ENCODE measurements around the gene NRTN.
"Not testable (repeated sequence)": the region's sequence is repeated elsewhere in the genome, so short reads cannot be mapped to it uniquely, and the experiment has no call there.

The NRTN gene

DNA sequence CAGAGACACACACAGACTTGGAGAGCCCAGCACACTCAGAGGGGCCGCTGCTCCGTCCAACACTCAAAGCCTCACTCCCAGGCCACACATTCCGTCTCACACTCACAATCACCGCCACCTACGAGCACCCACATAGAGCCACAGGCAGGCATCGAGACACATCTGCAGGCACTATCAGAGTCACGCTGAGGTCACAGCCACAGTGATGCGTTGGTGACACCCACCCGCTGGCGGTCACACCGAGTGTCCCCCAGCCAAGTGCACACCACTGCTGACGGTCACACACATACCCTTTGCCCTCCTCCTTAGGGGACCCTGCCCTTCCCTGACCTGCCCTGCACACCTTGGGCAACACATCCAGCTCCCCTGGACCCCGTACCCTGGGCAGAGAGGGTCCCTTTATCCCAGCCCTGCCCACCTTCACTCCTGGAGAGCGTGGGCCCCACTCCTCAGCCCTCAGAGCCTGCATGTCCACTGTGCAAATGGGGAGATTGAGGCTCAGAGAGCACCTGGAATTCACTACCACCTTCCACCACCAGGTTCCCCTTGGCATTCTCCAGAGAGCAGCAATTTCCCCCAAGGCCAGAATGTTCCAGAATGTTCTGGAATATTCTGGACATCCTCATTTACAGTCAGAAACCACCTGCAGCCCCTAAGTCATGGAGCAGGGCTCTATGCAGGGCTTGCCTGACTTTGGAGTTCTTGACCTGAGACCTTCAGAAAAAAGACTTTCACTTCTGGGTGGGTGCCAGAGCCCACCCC, 60.0 kb downstream of the NRTN start:
- in situ Hi-C loops (cut with MboI; ENCODE audit: low sequenced_read_pairs) = no loop called here

DNA sequence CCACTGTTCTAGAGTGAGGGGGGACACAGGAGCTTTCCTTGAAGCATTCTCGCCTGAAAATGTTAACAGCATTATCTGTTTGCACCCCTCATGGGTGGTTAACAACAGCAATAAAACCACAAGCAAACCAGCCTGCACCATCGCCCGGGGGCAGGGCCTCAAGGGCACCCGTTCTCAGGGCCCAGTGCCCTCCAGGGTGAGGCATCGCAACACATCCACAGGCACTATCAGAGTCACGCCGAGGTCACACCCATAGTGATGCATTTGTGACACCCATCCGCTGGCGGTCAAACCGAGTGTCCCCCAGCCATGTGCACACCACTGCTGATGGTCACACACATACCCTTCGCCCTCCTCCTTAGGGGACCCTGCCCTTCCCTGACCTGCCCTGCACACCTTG, 60.9 kb downstream of the NRTN start:
- in situ Hi-C loops (cut with MboI; ENCODE audit: low sequenced_read_pairs) = no loop called here

DNA sequence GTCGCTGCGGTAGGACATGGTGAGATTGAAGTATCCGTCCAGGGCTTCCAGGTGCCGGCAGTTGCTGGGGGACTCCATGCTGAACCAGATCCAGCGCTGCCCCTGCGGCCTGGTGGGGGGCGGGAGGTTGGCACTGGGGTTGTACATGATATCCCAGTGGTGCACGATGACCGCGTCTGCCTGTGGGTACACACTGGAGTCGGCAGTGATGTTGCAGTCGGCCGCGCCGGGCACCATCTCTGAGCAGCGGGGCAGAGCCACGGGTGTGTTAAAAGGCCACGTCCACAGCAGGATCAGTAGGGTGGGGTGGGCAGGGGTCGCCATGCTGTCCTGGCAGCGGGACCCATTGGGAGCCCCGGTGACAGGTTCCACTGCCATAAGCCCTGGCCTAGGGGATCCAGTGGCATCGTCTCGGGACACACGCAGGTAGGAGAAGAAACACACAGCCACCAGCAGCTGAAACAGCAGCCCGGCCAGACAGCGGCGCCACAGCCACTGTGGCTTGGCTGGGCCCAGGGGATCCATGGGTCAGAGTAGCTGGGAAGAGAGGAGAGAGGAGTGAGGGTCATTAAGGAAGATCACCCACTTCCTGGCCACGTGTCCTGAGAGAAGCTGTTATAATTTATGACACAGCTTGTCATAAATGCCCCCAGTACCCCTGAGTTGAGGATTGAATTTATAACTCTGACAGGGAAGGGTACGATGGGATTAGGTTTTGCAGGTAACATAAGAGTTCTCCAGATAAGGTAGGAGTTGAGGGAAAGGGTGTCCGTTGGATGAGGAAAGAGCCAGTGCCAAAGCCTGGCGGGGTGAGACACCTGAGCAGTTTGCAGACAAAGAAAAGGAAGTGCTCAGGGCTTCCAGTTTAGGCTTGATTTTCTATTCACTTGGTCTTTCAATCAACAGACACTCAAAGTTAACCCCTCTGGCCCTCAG, 62.6 kb downstream of the NRTN start:
- in situ Hi-C loops (cut with MboI; ENCODE audit: low sequenced_read_pairs) = no loop called here

DNA sequence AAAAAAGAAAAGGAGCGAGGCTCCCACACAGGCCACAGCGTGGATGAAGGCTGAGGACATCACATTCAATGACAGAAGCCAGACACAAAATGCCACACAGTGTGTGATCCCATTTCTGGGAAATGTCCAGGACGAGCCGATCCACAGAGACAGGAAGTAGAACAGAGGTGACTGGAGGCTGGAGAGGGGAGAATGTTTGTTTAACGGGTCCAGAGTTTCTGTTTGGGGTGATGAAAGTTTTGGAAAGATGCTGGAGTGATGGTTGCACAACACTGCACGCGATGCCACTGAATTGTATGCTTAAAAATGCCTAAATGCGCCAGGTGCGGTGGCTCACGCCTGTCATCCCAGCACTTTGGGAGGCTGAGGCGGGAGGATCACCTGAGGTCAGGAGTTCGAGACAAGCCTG, 66.1 kb downstream of the NRTN start:
- in situ Hi-C loops (cut with MboI; ENCODE audit: low sequenced_read_pairs) = no loop called here

DNA sequence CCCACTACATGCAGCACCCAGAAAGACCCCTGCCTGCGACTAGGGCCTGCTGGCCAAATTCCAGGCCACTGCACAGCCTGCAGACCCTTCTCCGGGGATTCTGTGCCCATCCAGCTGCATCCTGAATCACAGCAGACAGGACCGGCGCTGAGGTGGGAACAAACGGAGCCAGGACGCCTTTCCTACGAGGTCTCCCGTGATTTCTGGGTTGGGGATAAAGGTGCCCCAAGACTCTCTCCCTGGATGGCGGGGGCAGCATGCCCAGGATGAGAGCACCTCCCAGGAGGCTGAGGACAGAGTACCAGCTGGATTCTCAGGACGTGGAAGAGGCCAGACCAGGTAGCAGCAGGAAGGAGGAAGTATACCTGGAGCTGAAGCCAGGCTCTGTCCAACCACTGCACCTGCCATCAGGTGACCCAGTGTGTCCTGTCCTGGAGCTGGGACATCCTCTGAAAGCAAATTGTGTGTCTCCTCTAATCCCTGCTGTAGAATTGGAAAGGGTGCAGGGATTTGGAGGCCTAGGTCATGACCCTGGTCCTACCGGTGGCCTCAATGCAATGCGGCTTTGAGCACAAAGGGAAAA, 68.8 kb downstream of the NRTN start:
- in situ Hi-C loops (cut with MboI; ENCODE audit: low sequenced_read_pairs) = no loop called here

DNA sequence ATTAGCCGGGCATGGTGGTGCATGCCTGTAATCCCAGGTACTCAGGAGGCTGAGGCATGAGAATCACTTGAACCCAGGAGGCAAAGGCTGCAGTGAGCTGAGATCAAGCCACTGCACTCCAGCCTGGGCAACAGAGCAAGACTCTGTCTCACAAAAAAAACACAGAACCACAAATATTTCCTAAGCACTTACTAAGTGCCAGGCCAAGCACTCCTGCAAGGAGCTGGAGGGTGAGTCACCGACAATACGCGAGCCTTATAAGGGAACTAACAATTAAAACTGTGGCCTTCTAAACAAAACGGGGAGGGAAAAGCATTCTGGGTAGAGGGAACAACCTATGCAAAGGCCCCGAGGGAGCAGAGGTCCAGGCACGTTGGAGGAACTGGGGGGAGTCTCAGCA, 69.6 kb downstream of the NRTN start:
- in situ Hi-C loops (cut with MboI; ENCODE audit: low sequenced_read_pairs) = not testable (repeated sequence)

DNA sequence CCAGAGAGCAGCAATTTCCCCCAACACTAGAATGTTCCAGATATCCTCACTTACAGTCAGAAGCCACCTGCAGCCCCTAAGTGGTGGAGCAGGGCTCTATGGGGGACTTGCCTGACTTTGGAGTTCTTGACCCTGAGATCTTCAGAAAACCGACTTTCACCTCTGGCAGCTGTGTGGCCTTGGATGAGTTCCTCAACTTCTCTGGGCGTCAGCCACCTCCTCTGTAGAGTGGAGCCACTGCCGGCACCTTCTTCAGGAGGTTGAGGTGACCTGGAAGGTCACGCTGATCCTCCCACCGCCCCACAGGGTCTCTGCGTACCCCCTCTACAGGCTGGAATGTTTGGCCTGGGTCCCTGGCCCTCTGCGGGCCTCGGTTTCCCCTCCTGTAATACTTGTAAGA, 72.6 kb downstream of the NRTN start:
- in situ Hi-C loops (cut with MboI; ENCODE audit: low sequenced_read_pairs) = no loop called here

DNA sequence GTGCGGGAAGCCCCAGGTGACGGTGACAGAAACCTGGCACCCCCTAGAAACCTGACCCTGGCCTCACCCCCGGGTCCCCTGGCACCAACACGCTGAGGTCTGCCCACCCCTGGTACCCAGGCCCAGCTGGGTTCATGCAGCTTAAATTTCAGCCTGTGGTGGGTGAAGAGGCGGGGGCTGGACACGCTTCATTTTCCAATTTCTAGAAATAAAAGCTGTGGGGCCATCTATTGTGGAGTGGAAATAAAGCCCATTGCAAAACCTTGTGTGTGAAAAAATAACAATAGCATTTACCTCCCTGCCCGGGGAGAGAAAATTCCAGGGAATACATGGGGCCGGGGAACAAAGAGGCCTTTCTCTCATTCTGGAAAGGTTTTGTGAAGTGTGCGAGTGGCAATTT, 73.0 kb downstream of the NRTN start:
- in situ Hi-C loops (cut with MboI; ENCODE audit: low sequenced_read_pairs) = no loop called here
